Pulmonary artery endothelial cell (primary cell): Measurements from ENCODE around the gene TNFRSF25. TPM values are rescaled to one million over a fixed set of nuclear protein-coding genes. Genes with fewer than 3 reads are reported as not detected.
"Not testable (repeated sequence)": the region's sequence is repeated elsewhere in the genome, so short reads cannot be mapped to it uniquely, and the experiment has no call there.

Source experiments
- DNase-seq: peaks from one replicate; pipeline ENCODE4 v3.0.0-alpha.2; 2011; ENCODE audit warnings: low read depth, low spot score
- total RNA-seq: library from RNA; depleted of rRNA; stranded (reverse); fragments of >200 nt; gene quantifications from 2 replicates; pipeline ENCODE4 v1.2.3, GENCODE V29; 2014

The TNFRSF25 gene
- total RNA-seq, 1 donor from 2014 or later: 8.4 TPM

DNA sequence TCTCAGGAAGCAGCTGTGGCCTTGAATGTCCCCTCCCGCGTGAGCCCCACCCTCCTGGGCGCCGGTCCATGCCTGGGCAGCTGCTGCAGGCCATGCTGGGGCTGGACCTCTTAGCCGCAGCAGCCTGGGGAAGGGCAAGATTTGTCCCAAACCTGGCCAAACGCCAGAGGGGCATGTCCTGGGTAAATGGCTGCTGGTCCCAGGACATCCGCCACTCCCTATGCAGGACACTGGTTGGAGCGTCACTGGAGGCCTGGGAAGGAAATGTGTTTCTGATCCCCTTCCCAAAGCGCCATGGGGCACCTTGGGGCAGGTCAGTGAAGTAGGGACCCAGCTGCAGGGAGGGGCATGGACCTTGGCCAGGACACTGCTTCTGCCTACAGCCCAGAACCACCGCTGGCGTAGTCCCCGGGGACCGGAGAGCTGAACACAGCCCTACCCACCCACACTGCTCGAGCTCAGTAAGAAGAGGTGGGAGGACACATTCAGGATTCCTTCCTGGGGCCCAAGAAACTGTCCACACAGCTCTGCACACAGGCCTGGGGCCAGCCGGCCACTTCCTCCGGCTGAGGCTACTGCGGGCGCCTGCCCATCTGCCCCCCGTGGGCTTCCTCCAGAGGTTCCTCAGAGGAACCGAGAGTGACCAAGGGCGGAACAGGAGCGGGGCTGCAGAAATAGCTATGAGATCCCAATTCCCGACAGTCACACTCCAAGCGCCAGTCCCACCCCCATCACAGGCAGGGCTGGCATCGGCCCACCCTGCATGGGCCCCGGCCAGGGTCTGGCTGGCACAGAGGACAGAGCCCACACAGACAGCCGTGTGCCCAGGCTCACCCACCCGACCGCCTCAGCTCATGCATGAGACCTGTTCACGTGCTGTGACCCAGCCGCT, 36.3 kb upstream of the TNFRSF25 start:
- DNase-seq: no peak

DNA sequence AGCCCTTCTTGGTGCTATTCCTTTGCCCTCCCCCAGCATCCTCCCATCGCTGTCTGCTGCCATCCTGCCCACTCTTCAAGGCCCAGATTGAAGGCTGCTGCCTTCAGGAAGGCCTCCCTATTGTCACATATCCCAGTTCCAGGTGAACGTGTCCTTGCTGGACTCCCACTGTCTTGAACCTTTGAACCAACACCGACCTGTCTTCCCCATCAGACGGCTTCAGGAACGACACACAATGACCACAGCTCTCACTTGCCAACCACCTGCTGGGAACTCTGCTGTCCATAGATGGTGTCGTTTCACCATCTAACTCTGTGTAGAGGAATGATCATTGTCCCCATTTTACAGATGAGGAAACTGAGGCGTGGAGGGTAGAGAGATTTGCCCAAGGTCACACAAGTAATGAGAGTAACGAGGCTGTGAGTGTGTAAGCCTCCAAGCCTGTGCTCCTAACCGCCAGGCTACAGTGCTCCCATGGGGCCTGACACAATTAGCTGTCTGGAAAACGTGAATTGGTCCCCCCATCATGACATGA, 35.4 kb upstream of the TNFRSF25 start:
- no peak for DNase-seq

DNA sequence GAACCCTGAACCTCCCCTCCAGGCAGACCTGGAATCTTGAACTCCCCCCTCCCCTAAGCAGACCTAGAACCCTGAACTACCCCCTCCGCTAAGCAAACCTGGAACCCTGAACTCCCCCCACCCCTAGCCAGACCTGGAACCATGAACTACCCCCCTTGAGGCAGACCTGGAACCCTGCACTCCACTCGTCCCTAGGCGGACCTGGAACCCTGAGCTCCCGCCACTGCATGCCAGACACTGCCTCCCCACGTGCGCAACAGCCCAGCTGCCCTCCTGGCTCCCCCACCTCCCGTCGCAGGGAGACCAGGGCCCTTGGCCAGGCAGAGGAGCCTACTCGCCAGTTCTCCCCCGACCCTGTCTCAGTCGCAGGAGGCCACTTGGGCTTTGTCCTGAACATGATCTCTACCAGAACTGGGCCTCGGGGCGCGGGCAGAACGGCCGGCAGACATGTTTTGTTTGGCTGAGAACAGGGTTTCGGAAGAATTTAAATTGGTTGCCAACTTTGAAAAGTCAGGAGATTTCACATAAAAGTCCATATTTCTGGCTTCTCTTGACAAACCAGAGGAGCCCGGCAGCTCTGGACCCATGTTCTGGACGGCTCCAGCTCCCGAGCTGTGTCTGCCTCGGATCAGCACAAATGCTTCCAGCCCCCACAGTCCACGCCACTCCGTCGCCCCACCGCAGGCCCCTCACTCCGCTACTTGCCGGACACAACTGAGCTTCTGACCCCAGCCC, 34.7 kb upstream of the TNFRSF25 start:
- no peak for DNase-seq

DNA sequence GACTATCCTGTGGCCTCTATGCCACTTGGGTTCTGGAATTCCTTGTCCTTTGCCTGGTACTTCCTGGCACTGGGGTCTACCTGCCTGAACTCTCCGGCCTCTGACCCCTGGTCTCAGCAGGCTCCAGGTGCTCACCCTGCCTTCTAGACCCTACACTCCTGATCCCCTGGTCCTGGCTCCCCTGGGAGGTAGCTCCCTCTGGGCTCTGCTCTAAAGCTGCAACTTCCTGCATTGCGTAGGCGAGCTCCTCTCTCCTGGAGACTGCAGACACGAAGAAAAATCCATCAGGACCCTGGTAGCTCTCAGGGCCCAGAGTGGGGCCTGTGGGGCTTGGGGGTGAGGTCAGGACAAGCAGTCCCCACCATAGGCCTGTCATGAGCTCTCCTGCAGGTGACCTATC, 33.3 kb upstream of the TNFRSF25 start:
- DNase-seq: no peak

DNA sequence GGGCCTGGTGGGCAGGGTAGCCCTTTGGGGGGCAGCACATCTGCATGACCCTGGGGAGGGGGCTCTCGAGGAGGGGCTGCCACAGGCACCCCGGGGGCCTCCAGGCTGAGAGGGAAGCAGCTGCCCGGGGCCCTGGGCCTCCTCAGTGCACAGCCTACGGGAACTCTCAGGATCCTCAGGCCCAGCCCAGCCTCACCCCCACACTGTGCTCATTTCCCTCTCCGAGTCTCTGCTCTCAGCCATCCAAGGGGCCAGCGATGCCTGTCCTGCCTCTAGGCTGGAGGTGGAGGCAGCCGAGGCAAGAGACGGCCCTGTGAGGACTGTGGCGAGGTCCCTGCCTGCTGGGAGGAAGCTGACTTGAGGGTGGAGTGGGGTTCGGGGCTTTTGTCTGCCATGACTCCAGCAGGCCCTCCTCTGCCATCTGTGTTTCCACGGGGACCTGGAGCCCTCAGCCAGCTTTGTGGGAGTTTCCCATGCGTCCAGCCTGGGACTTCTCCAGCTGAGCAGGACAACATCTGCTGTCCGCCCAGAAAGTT, 32.7 kb upstream of the TNFRSF25 start:
- no peak for DNase-seq

DNA sequence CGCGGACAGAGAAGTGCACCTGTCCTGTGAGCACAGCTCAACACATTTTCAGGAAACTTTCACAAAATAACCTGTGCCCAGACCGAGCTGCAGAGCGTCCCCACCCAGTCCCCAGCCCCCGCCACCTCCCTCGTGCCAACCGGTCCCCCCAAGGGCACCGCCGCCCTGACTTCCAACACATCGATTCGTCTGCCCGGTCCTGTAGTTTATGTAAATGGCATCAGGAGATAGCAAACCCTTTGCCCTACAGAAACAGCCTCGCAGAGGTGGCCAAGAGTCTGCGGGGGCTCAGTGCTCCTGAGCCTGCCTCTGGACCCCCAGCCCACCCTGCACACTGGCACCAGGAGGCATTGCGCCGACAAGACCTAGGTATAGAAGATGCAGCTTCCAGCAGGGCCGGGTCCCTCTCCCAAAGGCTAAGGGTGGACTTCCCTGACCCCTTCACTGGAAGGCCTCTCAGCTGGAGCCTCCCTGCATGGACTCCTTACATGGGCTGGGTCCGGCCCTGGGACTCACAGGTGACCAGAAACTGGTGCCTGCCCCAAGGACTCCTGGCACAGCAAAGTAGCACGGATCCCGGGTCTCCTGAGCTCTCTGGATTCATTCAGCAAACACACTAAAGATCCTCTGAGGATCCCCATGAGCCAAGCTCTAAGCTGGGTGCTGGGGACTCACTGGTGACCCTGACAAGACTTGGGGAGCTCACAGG, 32.0 kb upstream of the TNFRSF25 start:
- DNase-seq: no peak

DNA sequence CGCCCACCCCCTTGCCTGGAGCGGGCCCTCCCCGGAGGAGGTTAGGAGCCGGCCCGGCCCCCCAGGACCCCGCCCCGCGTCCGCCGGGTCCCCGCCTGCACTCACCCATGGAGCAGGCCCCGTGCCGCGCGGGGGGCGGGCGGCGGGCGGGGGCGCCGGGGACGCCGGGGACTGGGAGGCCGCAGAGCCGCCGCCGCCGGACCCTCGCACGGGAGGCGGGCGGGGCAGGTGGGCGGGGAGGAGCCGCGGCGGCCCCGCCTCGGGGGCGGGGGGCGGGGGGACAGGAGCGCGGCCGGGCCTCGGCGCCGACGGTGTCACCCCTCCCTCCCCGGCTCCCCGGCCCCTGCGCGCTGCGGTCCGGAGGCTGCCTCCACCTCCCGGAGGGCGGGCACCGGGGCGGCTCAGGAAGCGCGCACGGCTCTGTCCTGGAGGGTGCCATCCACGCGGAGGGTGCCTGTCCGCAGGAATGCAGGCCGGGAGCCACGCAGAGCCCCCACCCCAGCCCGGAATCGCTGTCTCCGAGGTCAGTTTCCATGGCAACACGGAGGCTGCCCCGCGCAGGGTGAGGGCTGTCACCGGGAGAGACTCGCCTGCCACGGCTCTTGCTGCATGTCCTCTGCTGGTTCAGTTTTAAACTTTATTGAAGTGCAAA, 31.4 kb upstream of the TNFRSF25 start:
- DNase-seq: no peak

DNA sequence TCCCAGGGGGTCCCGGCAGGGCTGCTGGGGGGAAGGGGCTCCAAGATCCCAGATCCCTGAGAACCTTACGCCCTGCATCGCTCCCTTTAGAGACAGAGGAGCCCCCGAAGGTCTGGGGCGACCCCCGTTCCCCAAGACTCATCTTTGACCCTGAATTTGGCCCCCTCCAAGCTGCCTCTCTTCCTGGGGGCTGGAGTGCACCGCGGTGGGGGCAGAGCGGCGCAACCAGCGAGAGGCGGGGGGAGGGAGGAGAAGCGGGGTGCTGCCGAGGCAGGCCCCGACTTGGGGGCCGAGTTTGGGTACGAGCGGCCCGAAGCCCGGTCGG, 30.9 kb upstream of the TNFRSF25 start:
- DNase-seq: no peak

DNA sequence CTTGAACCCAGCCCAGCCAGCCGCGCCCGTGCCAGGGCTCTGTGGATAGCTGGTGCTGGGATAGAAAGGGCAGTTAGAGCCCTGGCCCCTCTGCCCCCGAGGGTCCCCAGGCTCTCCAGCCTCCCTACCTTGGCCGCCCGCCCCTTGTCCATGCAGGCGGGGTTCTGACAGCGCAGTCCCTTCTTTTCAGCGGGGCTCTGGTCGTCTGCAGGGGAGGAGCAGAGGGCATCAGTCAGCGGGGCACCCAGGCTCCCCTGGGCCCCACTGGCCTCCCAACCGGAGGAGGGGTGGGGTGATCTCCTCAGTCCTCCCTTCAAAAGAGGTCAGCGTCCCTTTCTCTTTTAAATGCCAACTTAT, 30.4 kb upstream of the TNFRSF25 start:
- no peak for DNase-seq

DNA sequence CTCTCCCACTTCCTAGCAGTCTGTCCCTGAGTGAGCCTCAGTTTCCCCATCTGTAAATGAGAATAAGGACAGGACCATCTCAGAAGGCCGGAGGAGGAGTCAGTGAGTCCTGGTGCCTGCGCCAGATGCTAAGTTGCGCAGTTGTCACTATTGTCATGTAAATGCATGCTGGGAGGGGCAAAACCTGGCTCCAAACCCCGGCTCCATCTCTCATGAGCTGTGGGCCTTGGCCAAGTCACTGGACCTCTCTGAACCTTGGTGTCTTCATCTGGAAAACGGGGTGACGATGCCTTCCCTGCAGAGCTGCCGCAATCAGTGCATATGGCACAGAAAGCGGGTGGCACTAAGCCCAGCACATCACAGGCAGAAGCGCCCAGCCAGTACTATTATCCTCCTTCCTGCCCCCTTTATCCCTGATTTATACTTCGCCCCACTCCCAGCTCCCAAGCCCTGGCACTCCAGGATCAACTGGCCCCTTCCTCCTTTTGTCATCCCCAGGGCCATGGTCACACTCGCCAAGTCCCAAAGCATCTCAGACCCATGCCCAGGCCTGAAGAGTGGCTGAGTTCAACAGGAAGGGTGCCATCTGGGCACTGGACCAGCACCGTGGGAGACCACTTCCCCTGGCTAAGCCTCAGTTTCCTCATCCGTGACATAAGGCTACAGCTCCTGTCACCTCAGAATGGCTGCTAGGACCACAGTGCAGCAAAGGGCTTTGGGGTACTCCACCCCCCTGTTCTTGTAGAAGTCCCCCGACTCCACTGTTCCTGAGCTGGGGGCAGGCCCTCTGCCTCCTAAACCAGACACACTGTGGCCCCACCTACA, 29.8 kb upstream of the TNFRSF25 start:
- DNase-seq: no peak

DNA sequence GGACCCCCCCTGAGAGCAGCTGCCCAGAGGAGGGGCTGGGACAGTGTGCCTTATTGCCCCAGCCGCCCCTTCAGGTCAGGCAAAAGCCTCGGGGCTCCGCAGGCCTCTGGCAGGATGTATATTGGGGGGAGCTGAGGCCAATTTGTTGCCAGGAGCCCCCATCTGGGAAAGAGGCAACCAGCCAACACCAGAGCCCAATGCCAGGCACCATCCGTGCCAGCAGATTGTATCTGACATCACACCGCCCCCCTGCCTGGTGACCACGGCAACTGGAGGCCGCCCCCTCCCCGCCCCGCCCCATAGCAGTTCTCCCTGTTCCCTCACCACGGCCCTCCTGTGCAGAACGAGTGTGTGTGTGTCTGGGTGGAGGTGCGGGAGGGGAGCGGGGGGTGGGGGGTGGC, 29.1 kb upstream of the TNFRSF25 start:
- no peak for DNase-seq

DNA sequence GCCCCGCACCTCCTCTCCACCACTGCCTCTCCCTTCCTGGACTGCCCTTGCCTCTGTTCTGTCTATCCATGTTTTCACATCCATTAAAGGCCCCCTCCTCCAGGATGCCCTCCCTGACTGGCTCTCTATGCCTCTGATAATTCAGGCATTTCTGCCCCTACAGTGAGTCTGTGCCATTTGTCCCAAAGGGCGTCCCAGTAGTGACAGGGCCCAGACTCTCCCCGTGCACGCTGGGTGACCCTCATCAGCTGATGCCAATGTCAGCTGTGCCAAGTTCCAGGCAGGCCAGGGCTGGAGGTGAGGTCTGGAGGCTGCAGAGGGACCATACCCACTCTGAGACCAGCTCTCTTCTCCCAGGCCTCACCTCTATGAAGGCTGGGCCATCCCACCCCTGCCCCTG, 28.7 kb upstream of the TNFRSF25 start:
- no peak for DNase-seq

DNA sequence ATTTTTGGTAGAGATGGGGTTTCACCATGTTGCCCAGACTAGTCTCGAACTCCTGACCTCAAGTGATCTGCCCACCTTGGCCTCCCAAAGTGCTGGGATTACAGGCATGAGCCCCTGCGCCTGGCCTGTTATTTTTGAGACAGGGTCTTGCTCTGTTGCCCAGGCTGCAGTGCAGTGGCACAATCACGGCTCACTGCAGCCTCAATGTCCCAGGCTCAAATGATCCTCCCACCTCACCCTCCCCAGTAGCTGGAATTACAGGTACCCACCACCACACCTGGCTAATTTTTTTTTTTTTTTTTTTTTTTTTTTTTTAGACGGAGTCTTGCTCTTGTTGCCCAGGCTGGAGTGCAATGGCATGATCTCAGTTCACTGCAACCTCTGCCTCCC, 27.9 kb upstream of the TNFRSF25 start:
- not testable (repeated sequence) for DNase-seq

DNA sequence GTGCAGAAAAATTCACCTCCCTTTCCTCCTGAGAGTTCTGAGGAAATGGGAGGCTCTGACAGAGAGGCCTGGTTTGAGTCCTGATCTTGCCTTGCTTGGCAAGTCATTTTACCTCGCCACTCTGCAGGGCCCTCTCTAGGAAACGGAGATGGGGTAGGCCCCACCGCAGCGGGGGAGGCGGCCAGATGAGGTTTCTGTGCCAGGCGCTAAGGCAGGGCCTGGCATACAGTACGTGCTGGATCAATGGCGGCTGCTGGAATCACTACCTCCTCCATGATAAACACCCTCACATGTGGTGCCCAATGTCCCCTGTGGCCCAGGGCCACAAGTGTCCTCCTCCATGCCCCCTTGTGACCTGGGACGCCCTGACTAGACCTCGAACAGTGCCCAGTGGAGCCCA, 26.0 kb upstream of the TNFRSF25 start:
- no peak for DNase-seq

DNA sequence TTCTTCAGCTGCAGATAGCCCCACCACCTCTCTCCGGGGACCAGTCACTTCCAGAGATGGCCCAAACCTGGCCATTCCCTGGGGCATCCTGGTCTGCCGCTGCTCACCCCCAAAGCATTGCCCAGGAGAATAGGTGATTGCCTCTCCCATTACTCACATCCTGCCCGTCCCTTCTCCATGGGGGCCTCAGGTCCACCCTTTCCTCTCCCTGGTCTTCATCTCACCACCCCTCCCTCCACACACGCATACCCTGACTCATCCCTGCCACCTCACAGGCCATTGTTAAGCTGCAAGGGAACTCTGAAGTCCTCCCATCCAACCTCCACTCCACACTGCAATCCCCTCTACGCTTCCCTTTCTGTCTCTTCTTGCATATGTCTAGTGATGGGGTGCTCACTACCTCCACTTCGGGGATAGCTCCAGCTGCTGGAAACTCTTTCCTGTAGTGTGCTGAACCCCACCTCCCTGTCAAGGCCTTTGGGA, 25.5 kb upstream of the TNFRSF25 start, which contains the start of gene PLEKHG5:
Gene PLEKHG5, minus strand, starts transcription at position 188 of the 483 bp plus-strand sequence. CDS start 14,096 bp downstream, outside the sequence.
- peak; percentile 60 for DNase-seq

DNA sequence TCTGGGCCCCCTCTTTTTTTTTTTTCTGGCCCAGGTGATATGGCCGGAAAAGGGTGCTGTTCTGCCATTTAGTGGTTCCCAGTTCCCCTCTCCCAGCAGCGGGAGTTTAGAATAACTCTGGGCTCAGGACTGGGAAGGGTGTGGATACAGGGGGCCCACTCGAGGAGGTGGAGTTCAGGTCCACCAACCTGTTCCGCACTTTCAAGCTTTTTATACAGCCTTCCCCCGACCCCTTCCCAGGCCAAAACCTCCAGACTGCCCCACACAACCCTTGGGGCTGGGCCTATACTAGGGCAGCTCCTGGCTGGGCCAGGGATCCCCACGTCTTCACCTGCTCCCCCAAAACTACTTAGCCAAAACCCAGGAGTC, 25.1 kb upstream of the TNFRSF25 start:
- no peak for DNase-seq

DNA sequence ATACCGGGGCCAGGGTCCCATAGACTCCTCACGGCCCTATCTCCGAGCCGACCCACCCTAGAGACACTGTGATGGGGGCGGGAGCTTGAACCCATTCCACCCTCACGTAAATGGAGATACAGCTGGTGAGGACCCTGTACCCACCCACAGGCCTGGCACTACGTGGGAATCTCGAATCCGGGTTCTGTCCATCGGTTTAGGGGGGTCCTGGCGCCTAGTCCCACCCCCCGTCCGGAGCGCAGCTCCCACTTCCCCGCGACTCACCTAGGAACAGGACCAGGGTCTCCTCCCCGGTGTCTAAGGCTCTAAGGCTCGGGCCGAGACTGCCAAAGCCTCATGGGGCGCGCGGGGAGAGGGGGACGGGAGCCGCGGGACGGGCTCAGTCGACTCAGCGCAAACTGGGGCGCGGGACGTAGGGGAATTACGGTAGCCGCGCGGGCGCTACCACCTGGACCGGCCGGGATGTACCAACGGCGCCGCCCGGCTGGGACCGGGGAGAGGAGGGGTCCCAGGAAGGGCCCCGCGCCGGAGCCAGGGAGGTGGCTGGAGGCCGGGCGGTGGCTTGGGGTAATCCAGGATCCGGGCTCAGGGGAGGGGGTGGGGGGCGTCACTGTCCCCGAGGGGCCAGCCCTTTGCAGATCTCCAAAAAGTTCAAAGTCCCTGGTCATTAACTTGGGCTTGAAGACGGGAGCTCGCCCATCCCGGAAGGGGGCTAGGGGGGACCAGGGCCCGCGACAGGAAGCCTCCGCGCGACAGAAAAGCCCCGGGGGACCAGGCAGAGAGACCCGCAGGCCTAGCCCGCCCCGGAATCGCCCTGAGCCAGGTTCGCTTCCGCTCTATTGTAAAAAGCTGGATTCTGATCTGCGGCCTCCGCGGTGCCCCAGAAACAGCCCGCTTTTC, 24.5 kb upstream of the TNFRSF25 start:
- peak; percentile 24 for DNase-seq

DNA sequence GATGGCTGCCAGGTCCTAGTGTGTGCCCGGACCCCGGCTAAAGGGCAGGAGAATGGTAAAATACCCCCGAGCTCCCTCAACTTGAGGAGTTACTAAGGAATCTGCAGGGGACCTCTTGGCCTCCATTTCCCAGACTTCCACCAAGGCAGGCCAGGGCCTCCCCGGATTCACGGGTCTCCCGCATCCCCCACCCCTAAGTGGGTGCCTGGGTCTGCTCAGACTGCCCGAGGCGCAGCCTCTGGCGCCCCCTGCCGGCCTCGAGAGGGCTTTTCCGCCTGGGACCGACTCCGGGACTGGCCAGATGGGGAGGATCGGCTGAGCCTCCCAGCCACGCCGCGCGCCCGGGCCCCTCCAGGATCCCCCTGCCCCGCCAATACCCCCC, 23.8 kb upstream of the TNFRSF25 start:
- DNase-seq: peak; percentile 24

DNA sequence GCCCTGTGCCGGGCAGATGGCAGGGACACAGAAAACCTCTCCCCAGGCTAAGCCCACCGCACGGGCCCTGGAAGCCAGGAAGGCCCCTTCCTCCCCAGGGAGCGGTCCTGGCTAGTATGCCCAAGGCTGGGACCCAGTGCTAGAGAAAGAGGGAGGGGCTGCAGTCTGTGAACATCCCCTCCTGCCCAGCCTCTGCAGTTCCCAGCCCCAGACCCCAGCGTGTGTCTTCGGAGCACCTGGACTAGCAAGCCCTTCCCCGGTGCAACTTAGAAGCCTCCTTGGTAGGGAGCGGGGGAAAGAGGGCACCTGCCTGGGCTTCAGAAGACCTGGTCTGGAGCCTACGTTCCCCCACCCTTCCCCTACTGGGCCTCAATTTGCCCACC, 23.4 kb upstream of the TNFRSF25 start:
- DNase-seq: no peak
